CD4-positive, CD25-positive, alpha-beta regulatory T cell (primary cell): Measurements from ENCODE around the gene IFT22. TPM values are rescaled to one million over a fixed set of nuclear protein-coding genes. Genes with fewer than 3 reads are reported as not detected.

Experiments used
- ATAC-seq, 2 donors: fragments of 150-1000 bp; cut with Tn5 transposase; one replicate each; pipeline ENCODE4 v1.10.0; 2021; ENCODE audit warnings: low read depth in 2 of 2, moderate number of reproducible peaks in 2 of 2, moderate library complexity in 1 of 2
- DNase-seq, 3 donors: peaks; one replicate each; pipeline versions ENCODE4 v3.0.0 to v3.0.0-alpha.2; 2012 to 2022; ENCODE audit warnings: mixed read lengths in 1 of 3
- H3K27ac ChIP-seq: one replicate; pipeline ENCODE4 v1.7.0; 2013; ENCODE audit warnings: mild to moderate bottlenecking, low read length; ENCODE audit not compliant: insufficient read depth, poor library complexity, severe bottlenecking
- H3K27me3 ChIP-seq: one replicate; pipeline ENCODE4 v1.7.0; 2013; ENCODE audit warnings: low read length; ENCODE audit not compliant: control insufficient read depth, insufficient read depth
- H3K36me3 ChIP-seq: one replicate; pipeline ENCODE4 v1.7.0; 2013; ENCODE audit warnings: mild to moderate bottlenecking, low read length, moderate library complexity; ENCODE audit not compliant: control insufficient read depth, insufficient read depth
- H3K4me1 ChIP-seq: 2 replicates; pipeline ENCODE4 v1.7.0; 2013; ENCODE audit warnings: mild to moderate bottlenecking, low read length; ENCODE audit not compliant: insufficient read depth, control insufficient read depth, poor library complexity, severe bottlenecking
- H3K4me3 ChIP-seq: one replicate; pipeline ENCODE4 v1.7.0; 2013; ENCODE audit warnings: low read depth, mild to moderate bottlenecking, low read length, moderate library complexity
- H3K9me3 ChIP-seq, 2 experiments: 1 replicate in 1 of 2; 2 replicates in 1 of 2; pipeline ENCODE4 v1.7.0; 2013; ENCODE audit warnings: low read length in 2 of 2, mild to moderate bottlenecking in 1 of 2, moderate library complexity in 1 of 2; ENCODE audit not compliant: control insufficient read depth in 2 of 2
- H3K27ac Mint-ChIP-seq, 3 donors: one replicate each; pipeline ENCODE4 v1.8.0; 2020 to 2022; ENCODE audit warnings: mild to moderate bottlenecking in 3 of 3, mixed read lengths in 3 of 3, moderate library complexity in 2 of 3
- H3K27me3 Mint-ChIP-seq: one replicate; pipeline ENCODE4 v1.8.0; 2022; ENCODE audit warnings: mild to moderate bottlenecking, mixed read lengths
- H3K36me3 Mint-ChIP-seq: one replicate; pipeline ENCODE4 v1.8.0; 2020; ENCODE audit warnings: mixed read lengths
- H3K4me1 Mint-ChIP-seq, 4 donors: one replicate each; pipeline ENCODE4 v1.8.0; 2020 to 2022; ENCODE audit warnings: mixed read lengths in 4 of 4, mild to moderate bottlenecking in 1 of 4
- H3K4me3 Mint-ChIP-seq, 4 donors: one replicate each; pipeline ENCODE4 v1.8.0; 2020 to 2022; ENCODE audit warnings: mild to moderate bottlenecking in 4 of 4, mixed read lengths in 4 of 4, moderate library complexity in 3 of 4
- H3K9me3 Mint-ChIP-seq, 7 donors: one replicate each; pipeline ENCODE4 v1.8.0; 2020 to 2022; ENCODE audit warnings: mixed read lengths in 7 of 7, mild to moderate bottlenecking in 3 of 7, moderate library complexity in 2 of 7
- polyA plus RNA-seq, 4 donors: library from polyadenylated mRNA; unstranded; fragments of 300-500 nt; fragmentation: Illumina TruSeq; gene quantifications; one replicate each; pipeline ENCODE4 v1.2.3, GENCODE V29; 2021
- total RNA-seq: library from RNA; stranded (reverse); gene quantifications from one replicate; pipeline ENCODE4 v1.2.3, GENCODE V29; 2022

Gene IFT22
- total and polyA plus RNA-seq, 5 donors from 2014 or later, result 1.0 to 6.9 (median 3.8) TPM

GRCh38 chr7:101340379-101340778 lies 18.8 kb upstream of the IFT22 start:
- peak overlapping the region in 1 of 3 donors; percentile 78 for H3K27ac Mint-ChIP-seq
- no peaks in the 10 kb centered on the region for H3K9me3 Mint-ChIP-seq
- Histone ChIP-seq H3K27ac (no peak overlapping the region), H3K27me3 (peaks cover 1% of the 10 kb centered on the region), H3K36me3 (no peaks in the 10 kb centered on the region), H3K4me3 (no peak overlapping the region), H3K9me3 (no peaks in the 10 kb centered on the region), H3K4me1 (no peaks in the 10 kb centered on the region)
- peaks cover 6% of the 10 kb centered on the region for H3K27me3 Mint-ChIP-seq
- no peaks in the 10 kb centered on the region for H3K4me1 Mint-ChIP-seq
- ATAC-seq (no peak), DNase-seq (no peak)
- no peak overlapping the region for H3K4me3 Mint-ChIP-seq
- no peaks in the 10 kb centered on the region for H3K36me3 Mint-ChIP-seq

GRCh38 chr7:101333912-101334311 lies 12.3 kb upstream of the IFT22 start:
- Mint-ChIP-seq H3K36me3 (no peaks in the 10 kb centered on the region), H3K4me3 (no peak overlapping the region)
- H3K27ac ChIP-seq, result no peak overlapping the region

GRCh38 chr7:101332026-101332425 lies 10.4 kb upstream of the IFT22 start:
- no peaks in the 10 kb centered on the region for H3K9me3 ChIP-seq
- H3K36me3 Mint-ChIP-seq, result no peaks in the 10 kb centered on the region
- H3K27ac ChIP-seq, result no peak overlapping the region
- no peak overlapping the region for H3K4me3 Mint-ChIP-seq
- H3K27ac Mint-ChIP-seq, result no peak overlapping the region
- no peaks in the 10 kb centered on the region for H3K36me3 ChIP-seq
- H3K27me3 Mint-ChIP-seq, result peaks cover 11% of the 10 kb centered on the region
- H3K4me3 ChIP-seq, result no peak overlapping the region
- H3K4me1 Mint-ChIP-seq, result no peaks in the 10 kb centered on the region
- no peaks in the 10 kb centered on the region for H3K27me3 ChIP-seq
- ATAC-seq, result no peak
- no peaks in the 10 kb centered on the region for H3K4me1 ChIP-seq
- no peaks in the 10 kb centered on the region for H3K9me3 Mint-ChIP-seq
- DNase-seq, result no peak

More at GRCh38 chr7:101333912-101334311, 12.3 kb upstream of the IFT22 start:
- Histone ChIP-seq H3K4me1 (no peaks in the 10 kb centered on the region), H3K27me3 (peaks cover 1% of the 10 kb centered on the region), H3K9me3 (no peaks in the 10 kb centered on the region), H3K4me3 (no peak overlapping the region), H3K36me3 (no peaks in the 10 kb centered on the region)
- no peaks in the 10 kb centered on the region for H3K4me1 Mint-ChIP-seq
- H3K27me3 Mint-ChIP-seq, result peaks cover 6% of the 10 kb centered on the region
- ATAC-seq (no peak), DNase-seq (no peak)
- no peaks in the 10 kb centered on the region for H3K9me3 Mint-ChIP-seq
- H3K27ac Mint-ChIP-seq, result no peak overlapping the region

- H3K27ac ChIP-seq, result no peak overlapping the region
- H3K9me3 Mint-ChIP-seq, result no peaks in the 10 kb centered on the region
- H3K4me3 ChIP-seq, result no peak overlapping the region
- no peak overlapping the region for H3K27ac Mint-ChIP-seq
- no peaks in the 10 kb centered on the region for H3K27me3 ChIP-seq
- no peak overlapping the region for H3K4me3 Mint-ChIP-seq
- no peaks in the 10 kb centered on the region for H3K36me3 Mint-ChIP-seq
- no peaks in the 10 kb centered on the region for H3K4me1 ChIP-seq
- H3K4me1 Mint-ChIP-seq, result no peaks in the 10 kb centered on the region
- peaks cover 19% of the 10 kb centered on the region for H3K27me3 Mint-ChIP-seq
- DNase-seq, result no peak
- no peak for ATAC-seq
- no peaks in the 10 kb centered on the region for H3K9me3 ChIP-seq
- no peaks in the 10 kb centered on the region for H3K36me3 ChIP-seq
Observed at GRCh38 chr7:101330011-101330484, 8.4 kb upstream of the IFT22 start.

DNA sequence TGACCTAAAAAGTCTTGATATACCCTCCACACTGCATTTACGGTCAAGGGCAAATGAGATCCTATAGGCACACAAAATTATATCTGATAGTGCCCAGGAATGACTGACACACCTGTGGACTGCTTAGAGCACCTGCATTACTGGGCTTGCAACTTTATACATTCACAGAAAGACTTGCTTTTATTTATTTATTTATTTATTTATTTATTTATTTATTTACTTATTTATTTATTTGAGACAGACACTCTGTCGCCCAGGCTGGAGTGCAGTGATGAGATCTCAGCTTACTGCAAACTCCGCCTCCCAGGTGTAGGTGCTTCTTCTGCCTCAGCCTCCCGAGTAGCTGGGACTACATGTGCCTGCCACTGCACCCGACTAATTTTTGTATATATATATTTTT lies 6.5 kb upstream of the IFT22 start:
- Mint-ChIP-seq H3K27ac (no peak overlapping the region), H3K9me3 (no peaks in the 10 kb centered on the region), H3K27me3 (peaks cover 22% of the 10 kb centered on the region), H3K36me3 (no peaks in the 10 kb centered on the region), H3K4me1 (no peaks in the 10 kb centered on the region), H3K4me3 (no peak overlapping the region)
- Histone ChIP-seq H3K4me1 (no peaks in the 10 kb centered on the region), H3K4me3 (no peak overlapping the region), H3K27me3 (no peaks in the 10 kb centered on the region), H3K27ac (no peak overlapping the region), H3K36me3 (no peaks in the 10 kb centered on the region), H3K9me3 (no peaks in the 10 kb centered on the region)
- ATAC-seq, result no peak
- DNase-seq, result no peak

DNA sequence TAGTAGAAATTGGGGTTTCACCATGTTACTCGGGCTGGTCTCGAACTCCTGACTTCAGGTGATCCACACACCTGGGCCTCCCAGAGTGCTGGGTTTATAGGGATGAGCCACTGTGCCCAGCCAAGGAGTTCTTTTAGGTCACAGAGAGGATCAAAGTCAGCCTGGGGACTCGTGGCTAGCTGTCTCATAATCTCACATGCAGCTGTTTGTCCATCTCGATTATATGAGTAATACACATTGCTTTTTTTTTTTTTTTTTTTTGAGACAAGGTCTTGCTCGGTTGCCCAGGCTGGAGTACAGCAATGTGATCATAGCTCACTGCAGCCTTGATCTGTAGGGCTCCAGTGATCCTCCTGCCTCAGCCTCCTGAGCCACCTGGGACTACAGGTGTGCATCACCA lies 2.2 kb downstream of the IFT22 start:
- Mint-ChIP-seq H3K27ac (no peak overlapping the region), H3K9me3 (peaks cover 0 to 2% (median 0%) of the 10 kb centered on the region in 7 donors), H3K4me3 (peak overlapping the region in 1 of 4 donors; percentile 15), H3K36me3 (peaks cover 13% of the 10 kb centered on the region), H3K4me1 (peaks cover 0 to 21% (median 7%) of the 10 kb centered on the region in 4 donors), H3K27me3 (no peaks in the 10 kb centered on the region)
- Histone ChIP-seq H3K36me3 (no peaks in the 10 kb centered on the region), H3K27ac (no peak overlapping the region), H3K4me1 (peaks cover 10% of the 10 kb centered on the region), H3K9me3 (no peaks in the 10 kb centered on the region), H3K4me3 (no peak overlapping the region), H3K27me3 (no peaks in the 10 kb centered on the region)
- ATAC-seq, result no peak
- no peak for DNase-seq

GRCh38 chr7:101315336-101315735 lies 6.3 kb downstream of the IFT22 start:
- H3K4me3 ChIP-seq, result no peak overlapping the region
- H3K4me1 ChIP-seq, result no peaks in the 10 kb centered on the region
- H3K36me3 ChIP-seq, result no peaks in the 10 kb centered on the region
- Mint-ChIP-seq H3K9me3 (peaks cover 0 to 8% (median 2%) of the 10 kb centered on the region in 7 donors), H3K4me1 (no peaks in the 10 kb centered on the region), H3K27ac (no peak overlapping the region), H3K36me3 (peaks cover 13% of the 10 kb centered on the region), H3K27me3 (no peaks in the 10 kb centered on the region), H3K4me3 (peak overlapping the region in 1 of 4 donors; percentile 28)
- H3K27ac ChIP-seq, result no peak overlapping the region
- peaks cover 0 to 7% of the 10 kb centered on the region in 2 experiments for H3K9me3 ChIP-seq
- DNase-seq (peak; percentile 21 to 77 (median 44)), ATAC-seq (no peak)
- H3K27me3 ChIP-seq, result no peaks in the 10 kb centered on the region
